Ovary (tissue), 9 donors: ENCODE measurements around the gene SNCA. TPM values are rescaled to one million over a fixed set of nuclear protein-coding genes. Genes with fewer than 3 reads are reported as not detected.

ENCODE experiments used
- DNase-seq, 5 donors: peaks; one replicate each; pipeline ENCODE4 v3.0.0-alpha.2; 2019 to 2020
- H3K27ac ChIP-seq, 2 donors: fragments of 200-600 bp; one replicate each; pipeline versions ENCODE4 v1.5.1 to v1.8.0; 2019 to 2022
- H3K27me3 ChIP-seq: fragments of 200-600 bp; one replicate; pipeline ENCODE4 v1.8.0; 2022
- H3K36me3 ChIP-seq: fragments of 200-600 bp; sonication (generic); one replicate; pipeline ENCODE4 v1.5.1; 2019
- H3K4me1 ChIP-seq: one replicate; pipeline ENCODE4 v1.8.1; 2013; ENCODE audit warnings: mild to moderate bottlenecking, moderate library complexity; ENCODE audit not compliant: insufficient read depth
- H3K4me3 ChIP-seq: fragments of 200-600 bp; sonication (generic); one replicate; pipeline ENCODE4 v1.5.1; 2017
- H3K9me3 ChIP-seq, 2 donors: fragments of 200-600 bp in 1 of 2; sonication (generic) in 1 of 2; one replicate each; pipeline versions ENCODE4 v1.5.1 to v1.8.1; 2013 to 2019; ENCODE audit warnings: mild to moderate bottlenecking in 1 of 2, moderate library complexity in 1 of 2
- EP300 ChIP-seq: sonication (generic); formaldehyde crosslinking; IDR thresholded peaks from one replicate; pipeline ENCODE4 v1.6.1; 2017; ENCODE audit warnings: antibody characterized with exemption
- POLR2A ChIP-seq: fragments of 450-650 bp; IDR thresholded peaks from one replicate; pipeline ENCODE4 v1.6.1; 2017; ENCODE audit warnings: antibody characterized with exemption, mild to moderate bottlenecking, moderate library complexity
- WGBS, 3 donors: extraction: QIAGEN DNeasy Blood & Tissue Kit in 1 of 3; methylation state at CpG; one replicate each; pipeline versions ENCODE4 v1.1.5 to v1.1.7; 2013 to 2017; 5-methylcytosine and 5-hydroxymethylcytosine counted together
- intact Hi-C, 4 donors: fragments of 100-400 bp; cut with DNase I; formaldehyde crosslinking; loops; one replicate each; pipeline versions ENCODE4 v1.11.0 to v1.15.1; 2022 to 2023
- polyA plus RNA-seq, 2 donors: library from polyadenylated mRNA; stranded (reverse); fragments of 200-250 nt in 1 of 2; fragments of 350-450 nt in 1 of 2; fragmentation: Illumina TruSeq in 1 of 2; extraction: RNeasy Lipid Tissue Mini Kit (QIAGEN cat#74804) in 1 of 2; gene quantifications; one replicate each; pipeline ENCODE4 v1.2.3, GENCODE V29; 2013 to 2014
- total RNA-seq, 7 donors: library from RNA; depleted of rRNA in 2 of 7; stranded (reverse); fragments of >200 nt in 2 of 7; fragmentation: NEBNext Ultra II Directional in 3 of 7; extraction: Animal tissue kit (Norgen Biotek cat#: 25700) in 3 of 7; gene quantifications; one replicate each; pipeline versions ENCODE4 v1.1.0 to v1.2.4, GENCODE V29; 2016 to 2023
- TF ChIP-seq, protein P1 (sequence below), 3 donors: fragments of 450-650 bp in 2 of 3; fragments of 200-600 bp in 1 of 3; IDR thresholded peaks; one replicate each; pipeline versions ENCODE4 v1.5.1 to v1.8.0; 2016 to 2022; ENCODE audit warnings: antibody characterized with exemption in 3 of 3, mild to moderate bottlenecking in 1 of 3
- donor health status: DM: no; HTN: no; CAD: no; lungs with moderate emphysema.
- donor health status: DM: no; HTN: no; CAD: no.
- donor health status: Bipolar disorder and iron deficiency.
- donor health status: DM: yes; HTN: yes; CAD: no.
- donor health status: DM: no; HTN: no; CAD: no.
- donor health status: DM: yes; HTN: yes; CAD: no.

Gene SNCA
- total and polyA plus RNA-seq, 9 donors: 7.6 to 69.8 (median 24.4) TPM

DNA sequence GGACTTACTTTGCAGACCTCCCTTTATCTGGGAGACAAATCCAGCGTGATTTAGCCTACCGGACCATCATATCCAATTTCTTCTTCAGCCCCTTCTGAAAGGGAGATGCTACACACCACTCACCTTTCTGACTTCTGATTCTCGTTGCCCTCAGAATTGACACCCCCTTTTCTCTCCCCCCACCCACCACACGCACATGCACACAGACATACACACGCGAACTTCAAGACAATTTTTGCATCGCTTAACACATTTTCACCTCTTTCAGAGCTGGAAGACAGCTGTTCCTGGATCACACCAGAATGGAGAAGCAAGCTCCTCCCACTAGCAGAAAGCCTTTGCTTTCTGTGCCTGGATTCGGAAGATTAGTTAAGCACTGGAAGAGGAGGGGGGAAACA lies 1.0 kb upstream of the SNCA start:
- DNase-seq: no peak
- peak overlapping the region; percentile 79 for H3K4me3 ChIP-seq
- TF ChIP-seq EP300: no peak
- TF ChIP-seq, protein P1, sequence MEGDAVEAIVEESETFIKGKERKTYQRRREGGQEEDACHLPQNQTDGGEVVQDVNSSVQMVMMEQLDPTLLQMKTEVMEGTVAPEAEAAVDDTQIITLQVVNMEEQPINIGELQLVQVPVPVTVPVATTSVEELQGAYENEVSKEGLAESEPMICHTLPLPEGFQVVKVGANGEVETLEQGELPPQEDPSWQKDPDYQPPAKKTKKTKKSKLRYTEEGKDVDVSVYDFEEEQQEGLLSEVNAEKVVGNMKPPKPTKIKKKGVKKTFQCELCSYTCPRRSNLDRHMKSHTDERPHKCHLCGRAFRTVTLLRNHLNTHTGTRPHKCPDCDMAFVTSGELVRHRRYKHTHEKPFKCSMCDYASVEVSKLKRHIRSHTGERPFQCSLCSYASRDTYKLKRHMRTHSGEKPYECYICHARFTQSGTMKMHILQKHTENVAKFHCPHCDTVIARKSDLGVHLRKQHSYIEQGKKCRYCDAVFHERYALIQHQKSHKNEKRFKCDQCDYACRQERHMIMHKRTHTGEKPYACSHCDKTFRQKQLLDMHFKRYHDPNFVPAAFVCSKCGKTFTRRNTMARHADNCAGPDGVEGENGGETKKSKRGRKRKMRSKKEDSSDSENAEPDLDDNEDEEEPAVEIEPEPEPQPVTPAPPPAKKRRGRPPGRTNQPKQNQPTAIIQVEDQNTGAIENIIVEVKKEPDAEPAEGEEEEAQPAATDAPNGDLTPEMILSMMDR (IDR thresholded peaks at IDR 0.05): no peak
- TF ChIP-seq POLR2A: no peak
- intact Hi-C loops: loop anchor here in 1 of 4 donors (10.0 kb wide), 1 partner anchor 83 kb away; no protein-coding TSS in a partner anchor
- no peaks in the 10 kb centered on the region for H3K36me3 ChIP-seq
- H3K9me3 ChIP-seq: no peaks in the 10 kb centered on the region
- H3K4me1 ChIP-seq: peaks cover 3% of the 10 kb centered on the region
- peak overlapping the region; percentile 3 to 64 for H3K27ac ChIP-seq
- H3K27me3 ChIP-seq: no peaks in the 10 kb centered on the region
- 1 to 3% (median 2%) methylated on average over 8 of the region's 8 CpGs for WGBS, 3 donors

DNA sequence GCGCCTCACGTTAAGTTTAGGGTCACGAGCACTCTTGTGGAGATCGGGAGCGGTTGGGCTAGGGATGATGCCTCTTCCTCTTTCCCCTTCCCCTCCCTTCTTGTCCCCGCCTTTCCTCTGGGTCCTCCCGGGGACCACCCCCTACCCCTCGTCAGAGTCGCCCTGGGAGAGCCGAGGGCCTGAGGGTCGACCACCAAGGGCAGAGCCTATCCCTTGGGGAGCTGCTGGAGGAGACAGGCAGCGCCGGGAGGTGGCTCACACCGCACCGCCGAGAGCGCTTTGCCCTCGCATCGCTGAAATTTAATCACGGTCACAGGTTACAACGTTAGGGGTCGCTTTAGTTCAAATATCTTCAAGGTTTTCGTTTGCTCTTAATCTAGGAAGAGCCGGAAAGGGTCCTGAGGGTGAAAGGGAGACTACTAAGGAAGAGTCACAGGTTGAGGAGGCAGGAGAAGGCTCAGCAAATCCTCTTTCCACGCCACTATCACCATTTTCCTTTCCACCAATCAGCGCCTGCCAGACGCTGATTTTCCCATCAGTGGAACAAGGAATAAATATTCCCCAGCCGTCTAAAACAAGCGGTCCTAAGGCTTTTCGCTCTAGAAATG lies 528 bp upstream of the SNCA start:
- 0 to 1% (median 0%) methylated on average over 30 of the region's 30 CpGs for WGBS, 3 donors
- no peaks in the 10 kb centered on the region for H3K9me3 ChIP-seq
- H3K4me3 ChIP-seq: peak overlapping the region; percentile 79
- no peaks in the 10 kb centered on the region for H3K27me3 ChIP-seq
- H3K36me3 ChIP-seq: no peaks in the 10 kb centered on the region
- H3K27ac ChIP-seq: peak overlapping the region; percentile 3 to 64
- H3K4me1 ChIP-seq: peaks cover 3% of the 10 kb centered on the region
- DNase-seq: peak in 4 of 5 donors; percentile 17 to 31 (median 22)
- TF ChIP-seq, protein P1 (IDR thresholded peaks at IDR 0.05): no peak
- TF ChIP-seq EP300 (no peak), POLR2A (no peak)
- intact Hi-C loops: loop anchor here in 1 of 4 donors (10.0 kb wide), 1 partner anchor 83 kb away; no protein-coding TSS in a partner anchor

DNA sequence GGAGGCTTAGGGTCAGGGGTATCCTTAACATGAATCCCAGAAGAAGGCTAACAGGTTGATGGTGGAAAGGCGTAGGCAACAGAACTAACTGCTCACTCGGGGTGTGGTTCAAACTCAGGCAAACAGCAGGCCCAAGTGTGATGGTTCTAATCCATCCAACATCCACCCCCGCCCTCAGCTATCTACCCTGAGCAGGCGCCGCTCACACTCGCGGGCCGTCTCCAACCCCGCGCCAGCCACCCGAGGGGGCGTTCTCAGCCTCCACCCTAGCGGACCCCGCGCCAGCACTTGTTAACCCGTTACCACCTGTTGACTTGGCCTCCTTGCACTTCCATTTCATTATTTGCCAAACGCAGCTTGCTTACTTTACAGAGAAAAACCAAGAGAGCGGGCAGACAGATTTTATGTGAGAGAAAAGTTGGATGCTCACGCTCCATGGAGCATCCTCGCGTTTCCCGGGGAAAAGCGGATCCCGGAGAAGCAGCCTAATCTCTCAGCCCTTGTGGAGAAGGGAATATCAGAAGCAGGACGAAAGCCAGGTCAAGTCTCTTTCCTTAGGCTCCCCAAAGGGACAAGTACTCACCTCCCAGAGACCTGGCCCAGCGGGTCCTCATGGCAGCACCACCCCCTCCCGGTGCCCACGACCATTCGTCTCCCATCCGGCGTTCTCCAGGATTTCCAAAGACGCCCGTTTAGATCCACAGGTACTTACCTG lies 773 bp downstream of the SNCA start:
- DNase-seq: peak; percentile 16 to 61 (median 42)
- intact Hi-C loops: loop anchor here in 1 of 4 donors (10.0 kb wide), 1 partner anchor 81 kb away; no protein-coding TSS in a partner anchor
- TF ChIP-seq, protein P1 (IDR thresholded peaks at IDR 0.05): no peak
- TF ChIP-seq EP300: no peak
- TF ChIP-seq POLR2A: no peak

DNA sequence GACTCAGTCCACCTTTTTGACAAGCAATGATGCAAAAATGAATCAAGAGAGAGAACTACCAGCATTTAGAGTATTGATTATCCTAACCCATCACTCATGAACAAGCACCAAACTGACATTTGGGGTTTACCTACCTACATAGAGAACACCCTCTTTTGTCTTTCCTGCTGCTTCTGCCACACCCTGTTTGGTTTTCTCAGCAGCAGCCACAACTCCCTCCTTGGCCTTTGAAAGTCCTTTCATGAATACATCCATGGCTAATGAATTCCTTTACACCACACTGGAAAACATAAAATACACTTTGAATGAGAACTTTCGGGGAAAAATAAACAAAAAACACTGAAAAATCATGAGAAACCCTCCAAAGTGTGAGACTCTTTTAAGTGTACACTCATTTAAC lies 1.5 kb downstream of the SNCA start:
- no peak for TF ChIP-seq EP300
- TF ChIP-seq POLR2A: no peak
- TF ChIP-seq, protein P1 (IDR thresholded peaks at IDR 0.05): no peak
- 58 to 89% (median 85%) methylated on average over 1 of the region's 1 CpG for WGBS, 3 donors
- peak overlapping the region; percentile 79 for H3K4me3 ChIP-seq
- no peak overlapping the region for H3K27ac ChIP-seq
- intact Hi-C loops: loop anchor here in 1 of 4 donors (10.0 kb wide), 1 partner anchor 81 kb away; no protein-coding TSS in a partner anchor
- DNase-seq: no peak
- H3K27me3 ChIP-seq: no peaks in the 10 kb centered on the region
- H3K36me3 ChIP-seq: no peaks in the 10 kb centered on the region
- H3K4me1 ChIP-seq: peaks cover 3% of the 10 kb centered on the region
- H3K9me3 ChIP-seq: no peaks in the 10 kb centered on the region

More for the DNA sequence above, 773 bp downstream of the SNCA start:
- 2 to 3% (median 3%) methylated on average over 32 to 33 of the region's 33 CpGs for WGBS, 3 donors
- Histone ChIP-seq H3K27me3 (no peaks in the 10 kb centered on the region), H3K27ac (peak overlapping the region in 1 of 2 donors; percentile 64), H3K4me3 (peak overlapping the region; percentile 79), H3K36me3 (no peaks in the 10 kb centered on the region), H3K9me3 (no peaks in the 10 kb centered on the region), H3K4me1 (peaks cover 3% of the 10 kb centered on the region)
